Measurements from ENCODE around the gene PAK1. TPM values are rescaled to one million over a fixed set of nuclear protein-coding genes. Genes with fewer than 3 reads are reported as not detected.

The PAK1 gene
- total and polyA plus RNA-seq, 2 of the 8 experiments (the other 6 are each of a cell fraction or from before 2014, with no cell fraction given): 87.7 to 151 TPM

- TF ChIP-seq CHD7 (IDR thresholded peaks at IDR 0.05; ENCODE audit: insufficient replicate concordance, low read length) (no peak), CTCF (IDR thresholded peaks at IDR 0.05; ENCODE audit: control extremely low read depth in 1 of 3, insufficient read depth in 1 of 3, low read depth in 1 of 3, low read length in 3 of 3) (no peak), ZNF274 (IDR thresholded peaks at IDR 0.05; ENCODE audit: borderline replicate concordance, extremely low read depth, low read length) (no peak), CBX5 (IDR thresholded peaks at IDR 0.05; ENCODE audit: low read depth, low read length) (no peak), ATF3 (IDR thresholded peaks at IDR 0.05; ENCODE audit: insufficient read depth, low read depth, low read length) (no peak), CTBP2 (IDR thresholded peaks at IDR 0.05; ENCODE audit: borderline replicate concordance, insufficient read depth, insufficient read length, low read length) (no peak), RNF2 (IDR thresholded peaks at IDR 0.05; ENCODE audit: borderline replicate concordance, low read depth, low read length, missing control alignments, poor library complexity, severe bottlenecking) (no peak), BACH1 (IDR thresholded peaks at IDR 0.05; ENCODE audit: low read length) (no peak)
Observed at GRCh38 chr11:77332259-77332658, 141.6 kb downstream of the PAK1 start (continued).
